HEK293 (cell line): ENCODE measurements around the gene ADIPOR2.

Source experiments
- HOXC10 ChIP-seq: sonication (generic); formaldehyde crosslinking; IDR thresholded peaks from 2 replicates; pipeline ENCODE4 v1.8.1; 2023; ENCODE audit warnings: mild to moderate bottlenecking, missing genetic modification reagents
- KLF10 ChIP-seq: fragments of 450-650 bp; IDR thresholded peaks from 2 replicates; pipeline ENCODE4 v1.5.1; 2018; ENCODE audit warnings: missing biosample characterization, mild to moderate bottlenecking, missing genetic modification characterization
- SP3 ChIP-seq: fragments of 450-650 bp; formaldehyde crosslinking; IDR thresholded peaks from 2 replicates; pipeline ENCODE4 v1.5.1; 2016; ENCODE audit warnings: missing biosample characterization, missing genetic modification characterization
- ZNF707 ChIP-seq: fragments of 450-650 bp; formaldehyde crosslinking; IDR thresholded peaks from 2 replicates; pipeline ENCODE4 v1.5.1; 2016; ENCODE audit warnings: missing biosample characterization, missing genetic modification characterization
- TF ChIP-seq, protein P1 (sequence below): fragments of 450-650 bp; formaldehyde crosslinking; IDR thresholded peaks from 2 replicates; pipeline ENCODE4 v1.5.1; 2016; ENCODE audit warnings: missing biosample characterization, missing genetic modification characterization
- TF ChIP-seq, protein P2 (sequence below): fragments of 450-650 bp; formaldehyde crosslinking; IDR thresholded peaks from 2 replicates; pipeline ENCODE4 v1.5.1; 2016; ENCODE audit warnings: missing biosample characterization, missing genetic modification characterization

DNA sequence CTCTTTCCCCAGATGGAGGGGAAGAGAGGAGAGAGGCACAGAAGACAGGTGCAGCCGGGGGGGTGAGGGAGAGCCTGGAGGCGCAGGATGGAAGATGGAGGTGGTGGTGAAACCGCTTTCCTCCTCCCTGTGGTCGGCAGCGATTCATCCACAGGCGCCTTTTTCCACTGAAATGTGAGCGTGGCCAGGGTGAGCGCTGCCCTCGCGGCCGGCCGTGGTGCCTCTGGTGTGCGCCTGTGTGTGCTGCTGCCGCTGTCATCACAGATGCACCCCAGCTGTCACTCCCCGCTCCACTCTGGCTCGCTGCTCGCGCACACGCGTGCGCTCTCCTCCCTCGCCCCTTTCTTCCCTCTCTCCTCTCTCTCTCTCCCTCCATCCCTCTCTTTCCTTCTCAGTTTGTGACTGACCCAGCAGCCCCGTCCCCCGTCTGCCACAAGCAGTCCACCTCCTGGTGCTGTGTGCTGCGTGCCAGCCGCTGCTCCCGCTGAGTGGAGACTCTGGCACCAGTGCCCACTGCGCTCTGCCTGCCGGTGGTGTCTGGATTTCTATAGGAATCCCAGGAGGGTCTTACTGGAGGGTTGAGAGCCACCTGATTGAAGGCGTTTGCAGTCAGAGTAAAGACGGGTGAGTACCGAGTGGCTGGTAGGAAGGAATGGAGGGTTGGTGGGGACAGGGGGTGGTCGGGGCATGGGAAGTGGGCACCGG, 129.5 kb downstream of the ADIPOR2 start, which contains the start of gene LRTM2:
- no peak for TF ChIP-seq KLF10 (tag by site-specific recombination)
- TF ChIP-seq, protein P1, sequence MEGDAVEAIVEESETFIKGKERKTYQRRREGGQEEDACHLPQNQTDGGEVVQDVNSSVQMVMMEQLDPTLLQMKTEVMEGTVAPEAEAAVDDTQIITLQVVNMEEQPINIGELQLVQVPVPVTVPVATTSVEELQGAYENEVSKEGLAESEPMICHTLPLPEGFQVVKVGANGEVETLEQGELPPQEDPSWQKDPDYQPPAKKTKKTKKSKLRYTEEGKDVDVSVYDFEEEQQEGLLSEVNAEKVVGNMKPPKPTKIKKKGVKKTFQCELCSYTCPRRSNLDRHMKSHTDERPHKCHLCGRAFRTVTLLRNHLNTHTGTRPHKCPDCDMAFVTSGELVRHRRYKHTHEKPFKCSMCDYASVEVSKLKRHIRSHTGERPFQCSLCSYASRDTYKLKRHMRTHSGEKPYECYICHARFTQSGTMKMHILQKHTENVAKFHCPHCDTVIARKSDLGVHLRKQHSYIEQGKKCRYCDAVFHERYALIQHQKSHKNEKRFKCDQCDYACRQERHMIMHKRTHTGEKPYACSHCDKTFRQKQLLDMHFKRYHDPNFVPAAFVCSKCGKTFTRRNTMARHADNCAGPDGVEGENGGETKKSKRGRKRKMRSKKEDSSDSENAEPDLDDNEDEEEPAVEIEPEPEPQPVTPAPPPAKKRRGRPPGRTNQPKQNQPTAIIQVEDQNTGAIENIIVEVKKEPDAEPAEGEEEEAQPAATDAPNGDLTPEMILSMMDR: no peak
- TF ChIP-seq, protein P2, sequence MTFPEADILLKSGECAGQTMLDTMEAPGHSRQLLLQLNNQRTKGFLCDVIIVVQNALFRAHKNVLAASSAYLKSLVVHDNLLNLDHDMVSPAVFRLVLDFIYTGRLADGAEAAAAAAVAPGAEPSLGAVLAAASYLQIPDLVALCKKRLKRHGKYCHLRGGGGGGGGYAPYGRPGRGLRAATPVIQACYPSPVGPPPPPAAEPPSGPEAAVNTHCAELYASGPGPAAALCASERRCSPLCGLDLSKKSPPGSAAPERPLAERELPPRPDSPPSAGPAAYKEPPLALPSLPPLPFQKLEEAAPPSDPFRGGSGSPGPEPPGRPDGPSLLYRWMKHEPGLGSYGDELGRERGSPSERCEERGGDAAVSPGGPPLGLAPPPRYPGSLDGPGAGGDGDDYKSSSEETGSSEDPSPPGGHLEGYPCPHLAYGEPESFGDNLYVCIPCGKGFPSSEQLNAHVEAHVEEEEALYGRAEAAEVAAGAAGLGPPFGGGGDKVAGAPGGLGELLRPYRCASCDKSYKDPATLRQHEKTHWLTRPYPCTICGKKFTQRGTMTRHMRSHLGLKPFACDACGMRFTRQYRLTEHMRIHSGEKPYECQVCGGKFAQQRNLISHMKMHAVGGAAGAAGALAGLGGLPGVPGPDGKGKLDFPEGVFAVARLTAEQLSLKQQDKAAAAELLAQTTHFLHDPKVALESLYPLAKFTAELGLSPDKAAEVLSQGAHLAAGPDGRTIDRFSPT (tag by site-specific recombination): no peak
- no peak for TF ChIP-seq HOXC10 (CRISPR knock-in tag)
- TF ChIP-seq SP3 (tag by site-specific recombination): no peak
- no peak for TF ChIP-seq ZNF707 (tag by site-specific recombination)
